SK-N-MC (cell line): Measurements from ENCODE around the gene KCTD11.

ENCODE experiments used
- DNase-seq: peaks from one replicate; pipeline ENCODE4 v3.0.0-alpha.2; 2011; ENCODE audit warnings: low read depth, low spot score
- H3K27ac ChIP-seq: fragments of 200-600 bp; sonication (generic); 2 replicates; pipeline ENCODE4 v1.5.1; 2016; ENCODE audit warnings: mixed run types
- H3K36me3 ChIP-seq: fragments of 200-600 bp; sonication (generic); 2 replicates; pipeline ENCODE4 v1.6.1; 2017; ENCODE audit warnings: antibody characterized with exemption, low read length, mixed read lengths; ENCODE audit not compliant: insufficient read depth
- H3K4me3 ChIP-seq: fragments of 200-600 bp; sonication (generic); 2 replicates; pipeline ENCODE4 v1.5.1; 2016
- H3K9ac ChIP-seq: fragments of 200-600 bp; sonication (generic); 2 replicates; pipeline ENCODE4 v1.8.0; 2017; ENCODE audit warnings: mixed run types, mixed read lengths; ENCODE audit not compliant: insufficient read length
- H3K9me3 ChIP-seq: fragments of 200-600 bp; sonication (generic); 2 replicates; pipeline ENCODE4 v1.6.1; 2017; ENCODE audit warnings: low read depth, mild to moderate bottlenecking, antibody characterized with exemption, low read length, moderate library complexity, mixed read lengths
- EZH2 ChIP-seq: fragments of 200-600 bp; sonication (generic); IDR thresholded peaks from one replicate; pipeline ENCODE4 v1.6.1; 2017; ENCODE audit warnings: antibody characterized with exemption
- FOXP2 ChIP-seq: optimal IDR thresholded peaks from 2 replicates; pipeline ENCODE3; 2011; ENCODE audit warnings: mild to moderate bottlenecking, moderate library complexity; ENCODE audit not compliant: insufficient read depth; ENCODE audit errors: extremely low read length, control extremely low read depth
- POLR2AphosphoS5 ChIP-seq: IDR thresholded peaks from 2 replicates; pipeline ENCODE4 v1.6.1; 2012; ENCODE audit warnings: mild to moderate bottlenecking, low read depth, low read length, borderline replicate concordance

The KCTD11 gene

GRCh38 chr17:7318121-7318860 is 33.7 kb upstream of the KCTD11 start:
- DNase-seq = no peak
- peaks cover 48% of the 10 kb centered on the region for H3K36me3 ChIP-seq
- TF ChIP-seq POLR2AphosphoS5 (no peak), FOXP2 (no peak), EZH2 (no peak)
- H3K9ac ChIP-seq = no peak overlapping the region
- no peak overlapping the region for H3K27ac ChIP-seq
- H3K4me3 ChIP-seq = no peak overlapping the region
- H3K9me3 ChIP-seq = no peaks in the 10 kb centered on the region

GRCh38 chr17:7321466-7321865 is 30.5 kb upstream of the KCTD11 start:
- Histone ChIP-seq H3K36me3 (peaks cover 62% of the 10 kb centered on the region), H3K9ac (no peak overlapping the region), H3K4me3 (no peak overlapping the region), H3K27ac (no peak overlapping the region), H3K9me3 (no peaks in the 10 kb centered on the region)
- DNase-seq = no peak
- TF ChIP-seq EZH2 (no peak), FOXP2 (no peak), POLR2AphosphoS5 (no peak)

- no peak overlapping the region for H3K9ac ChIP-seq
- peaks cover 59% of the 10 kb centered on the region for H3K36me3 ChIP-seq
- DNase-seq = no peak
Observed at GRCh38 chr17:7322520-7323194, 29.3 kb upstream of the KCTD11 start.

GRCh38 chr17:7323731-7324437 is 28.1 kb upstream of the KCTD11 start:
- H3K27ac ChIP-seq = no peak overlapping the region
- TF ChIP-seq POLR2AphosphoS5 (no peak), EZH2 (no peak), FOXP2 (no peak)
- no peaks in the 10 kb centered on the region for H3K9me3 ChIP-seq
- H3K36me3 ChIP-seq = peaks cover 51% of the 10 kb centered on the region
- no peak for DNase-seq
- H3K4me3 ChIP-seq = no peak overlapping the region
- no peak overlapping the region for H3K9ac ChIP-seq

More at GRCh38 chr17:7322520-7323194, 29.3 kb upstream of the KCTD11 start:
- no peaks in the 10 kb centered on the region for H3K9me3 ChIP-seq
- H3K4me3 ChIP-seq = no peak overlapping the region
- H3K27ac ChIP-seq = no peak overlapping the region
- no peak for TF ChIP-seq POLR2AphosphoS5
- no peak for TF ChIP-seq FOXP2
- TF ChIP-seq EZH2 = no peak

GRCh38 chr17:7324438-7324779 is 27.6 kb upstream of the KCTD11 start:
- TF ChIP-seq FOXP2 (no peak), EZH2 (no peak), POLR2AphosphoS5 (no peak)
- H3K27ac ChIP-seq = no peak overlapping the region
- no peaks in the 10 kb centered on the region for H3K9me3 ChIP-seq
- no peak for DNase-seq
- H3K4me3 ChIP-seq = no peak overlapping the region
- H3K9ac ChIP-seq = no peak overlapping the region
- peaks cover 49% of the 10 kb centered on the region for H3K36me3 ChIP-seq

- TF ChIP-seq POLR2AphosphoS5 (no peak), FOXP2 (no peak), EZH2 (no peak)
- Histone ChIP-seq H3K9ac (no peak overlapping the region), H3K36me3 (peaks cover 49% of the 10 kb centered on the region), H3K9me3 (no peaks in the 10 kb centered on the region), H3K4me3 (no peak overlapping the region), H3K27ac (no peak overlapping the region)
- no peak for DNase-seq
Observed at GRCh38 chr17:7325031-7325528, 26.9 kb upstream of the KCTD11 start.

GRCh38 chr17:7326186-7326585 is 25.8 kb upstream of the KCTD11 start:
- TF ChIP-seq EZH2 = no peak
- no peak for TF ChIP-seq POLR2AphosphoS5
- TF ChIP-seq FOXP2 = no peak
- no peak overlapping the region for H3K27ac ChIP-seq
- no peak overlapping the region for H3K4me3 ChIP-seq
- peaks cover 40% of the 10 kb centered on the region; the same call in 1 of the 2 replicates for H3K36me3 ChIP-seq
- no peak for DNase-seq
- no peak overlapping the region for H3K9ac ChIP-seq
- no peaks in the 10 kb centered on the region for H3K9me3 ChIP-seq

GRCh38 chr17:7327056-7327455 is 24.9 kb upstream of the KCTD11 start:
- no peak for DNase-seq
- Histone ChIP-seq H3K4me3 (no peak overlapping the region), H3K36me3 (peaks cover 31% of the 10 kb centered on the region; the same call in 1 of the 2 replicates), H3K27ac (no peak overlapping the region), H3K9ac (no peak overlapping the region), H3K9me3 (no peaks in the 10 kb centered on the region)
- no peak for TF ChIP-seq POLR2AphosphoS5
- no peak for TF ChIP-seq EZH2
- no peak for TF ChIP-seq FOXP2
